ENCODE results near the gene OR8H1.

The OR8H1 gene

GRCh38 chr11:56292154-56292553, at the start of gene OR8H1:
TSS of gene OR8H1 (minus strand) at chr11:56292254. CDS start at chr11:56291062, 1,192 bp downstream.
- no peak for DNase-seq

GRCh38 chr11:56340289-56340688, 48.2 kb upstream of the OR8H1 start:
- DNase-seq, result no peak

- no peak for DNase-seq
Observed at GRCh38 chr11:56333156-56333555, 41.1 kb upstream of the OR8H1 start.

- DNase-seq, result no peak
Observed at GRCh38 chr11:56331861-56332491, 39.9 kb upstream of the OR8H1 start.

GRCh38 chr11:56314844-56315243, 22.8 kb upstream of the OR8H1 start, which contains the start of gene OR8K3:
TSS of gene OR8K3 (plus strand) at chr11:56315144. CDS start at chr11:56318307, 3,163 bp downstream.
- no peak for DNase-seq

GRCh38 chr11:56307836-56308235, 15.8 kb upstream of the OR8H1 start:
- DNase-seq, result no peak

GRCh38 chr11:56296898-56297297, 4.8 kb upstream of the OR8H1 start:
- DNase-seq, result no peak

GRCh38 chr11:56273854-56274253, 18.2 kb downstream of the OR8H1 start, which contains the start of gene OR5T1:
TSS of gene OR5T1 (plus strand) at chr11:56274154. CDS start at chr11:56275639, 1,485 bp downstream.
- no peak for DNase-seq

GRCh38 chr11:56271092-56271491, 21.0 kb downstream of the OR8H1 start:
- no peak for DNase-seq

GRCh38 chr11:56251954-56252353, 40.1 kb downstream of the OR8H1 start, which contains the start of gene OR5T3:
TSS of gene OR5T3 (plus strand) at chr11:56252254. CDS start at chr11:56252254, 0 bp downstream.
- DNase-seq, result no peak
